Stimulated activated naive CD8-positive, alpha-beta T cell treated with anti-CD3 and anti-CD28 coated beads, Interleukin-15, Interleukin-2, amounts not matched to agents 100 ng/mL and 50 ng/mL, for 24 hours (primary cell): ENCODE data around the gene PRDM16.

Source experiments
- H3K27ac Mint-ChIP-seq: one replicate; pipeline ENCODE4 v1.8.0; 2021; ENCODE audit warnings: mild to moderate bottlenecking, mixed read lengths
- H3K27me3 Mint-ChIP-seq: one replicate; pipeline ENCODE4 v1.8.0; 2021; ENCODE audit warnings: mixed read lengths
- H3K36me3 Mint-ChIP-seq: one replicate; pipeline ENCODE4 v1.8.0; 2021; ENCODE audit warnings: low read depth, mixed read lengths
- H3K4me1 Mint-ChIP-seq: one replicate; pipeline ENCODE4 v1.8.0; 2021; ENCODE audit warnings: low read depth, mixed read lengths
- H3K4me3 Mint-ChIP-seq: one replicate; pipeline ENCODE4 v1.8.0; 2021; ENCODE audit warnings: mild to moderate bottlenecking, mixed read lengths
- H3K9me3 Mint-ChIP-seq: one replicate; pipeline ENCODE4 v1.8.0; 2021; ENCODE audit warnings: mixed read lengths

PRDM16 gene

GRCh38 chr1:3187415-3188149 is 118.6 kb downstream of the PRDM16 start:
- peaks cover 28% of the 10 kb centered on the region for H3K27me3 Mint-ChIP-seq
- H3K27ac Mint-ChIP-seq = no peak overlapping the region
- H3K4me1 Mint-ChIP-seq = no peaks in the 10 kb centered on the region
- no peaks in the 10 kb centered on the region for H3K9me3 Mint-ChIP-seq
- no peaks in the 10 kb centered on the region for H3K36me3 Mint-ChIP-seq
- H3K4me3 Mint-ChIP-seq = no peak overlapping the region

GRCh38 chr1:3188150-3188971 is 119.4 kb downstream of the PRDM16 start:
- Mint-ChIP-seq H3K4me3 (no peak overlapping the region), H3K27me3 (peaks cover 27% of the 10 kb centered on the region), H3K9me3 (no peaks in the 10 kb centered on the region), H3K27ac (no peak overlapping the region), H3K4me1 (no peaks in the 10 kb centered on the region), H3K36me3 (no peaks in the 10 kb centered on the region)

GRCh38 chr1:3190256-3191041 is 121.4 kb downstream of the PRDM16 start:
- peaks cover 9% of the 10 kb centered on the region for H3K27me3 Mint-ChIP-seq
- H3K36me3 Mint-ChIP-seq = no peaks in the 10 kb centered on the region

GRCh38 chr1:3192361-3192760 is 123.4 kb downstream of the PRDM16 start:
- H3K4me1 Mint-ChIP-seq = no peaks in the 10 kb centered on the region

More at GRCh38 chr1:3190256-3191041, 121.4 kb downstream of the PRDM16 start:
- Mint-ChIP-seq H3K9me3 (no peaks in the 10 kb centered on the region), H3K4me1 (no peaks in the 10 kb centered on the region), H3K27ac (no peak overlapping the region), H3K4me3 (no peak overlapping the region)

GRCh38 chr1:3192825-3193224 is 123.8 kb downstream of the PRDM16 start:
- H3K4me3 Mint-ChIP-seq = no peak overlapping the region
- H3K36me3 Mint-ChIP-seq = no peaks in the 10 kb centered on the region
- peaks cover 4% of the 10 kb centered on the region for H3K27me3 Mint-ChIP-seq
- no peak overlapping the region for H3K27ac Mint-ChIP-seq
- no peaks in the 10 kb centered on the region for H3K9me3 Mint-ChIP-seq
- no peaks in the 10 kb centered on the region for H3K4me1 Mint-ChIP-seq

More at GRCh38 chr1:3192361-3192760, 123.4 kb downstream of the PRDM16 start:
- Mint-ChIP-seq H3K27me3 (peaks cover 6% of the 10 kb centered on the region), H3K36me3 (no peaks in the 10 kb centered on the region), H3K27ac (no peak overlapping the region), H3K9me3 (no peaks in the 10 kb centered on the region), H3K4me3 (no peak overlapping the region)

- H3K4me3 Mint-ChIP-seq = no peak overlapping the region
- no peaks in the 10 kb centered on the region for H3K27me3 Mint-ChIP-seq
- no peaks in the 10 kb centered on the region for H3K9me3 Mint-ChIP-seq
- H3K27ac Mint-ChIP-seq = no peak overlapping the region
- H3K4me1 Mint-ChIP-seq = no peaks in the 10 kb centered on the region
- H3K36me3 Mint-ChIP-seq = no peaks in the 10 kb centered on the region
Observed at GRCh38 chr1:3193811-3194210, 124.8 kb downstream of the PRDM16 start.

GRCh38 chr1:3194760-3195479 is 125.9 kb downstream of the PRDM16 start:
- Mint-ChIP-seq H3K4me3 (no peak overlapping the region), H3K4me1 (no peaks in the 10 kb centered on the region), H3K36me3 (no peaks in the 10 kb centered on the region), H3K9me3 (no peaks in the 10 kb centered on the region), H3K27me3 (no peaks in the 10 kb centered on the region), H3K27ac (no peak overlapping the region)

- H3K4me3 Mint-ChIP-seq = no peak overlapping the region
- no peaks in the 10 kb centered on the region for H3K9me3 Mint-ChIP-seq
- no peaks in the 10 kb centered on the region for H3K4me1 Mint-ChIP-seq
- H3K27me3 Mint-ChIP-seq = no peaks in the 10 kb centered on the region
- no peaks in the 10 kb centered on the region for H3K36me3 Mint-ChIP-seq
- H3K27ac Mint-ChIP-seq = no peak overlapping the region
Observed at GRCh38 chr1:3195480-3195815, 126.4 kb downstream of the PRDM16 start.

GRCh38 chr1:3195966-3196515 is 127.0 kb downstream of the PRDM16 start:
- Mint-ChIP-seq H3K27ac (no peak overlapping the region), H3K4me3 (no peak overlapping the region), H3K27me3 (no peaks in the 10 kb centered on the region), H3K36me3 (no peaks in the 10 kb centered on the region), H3K9me3 (no peaks in the 10 kb centered on the region), H3K4me1 (no peaks in the 10 kb centered on the region)

GRCh38 chr1:3196577-3197245 is 127.7 kb downstream of the PRDM16 start:
- Mint-ChIP-seq H3K9me3 (no peaks in the 10 kb centered on the region), H3K27me3 (no peaks in the 10 kb centered on the region), H3K4me1 (no peaks in the 10 kb centered on the region), H3K27ac (no peak overlapping the region), H3K36me3 (no peaks in the 10 kb centered on the region), H3K4me3 (no peak overlapping the region)

GRCh38 chr1:3197781-3198316 is 128.8 kb downstream of the PRDM16 start:
- H3K4me3 Mint-ChIP-seq = no peak overlapping the region
- H3K36me3 Mint-ChIP-seq = no peaks in the 10 kb centered on the region
- no peak overlapping the region for H3K27ac Mint-ChIP-seq

GRCh38 chr1:3198371-3199271 is 129.6 kb downstream of the PRDM16 start:
- no peak overlapping the region for H3K4me3 Mint-ChIP-seq
- no peak overlapping the region for H3K27ac Mint-ChIP-seq
- H3K36me3 Mint-ChIP-seq = no peaks in the 10 kb centered on the region
- no peaks in the 10 kb centered on the region for H3K9me3 Mint-ChIP-seq
- H3K4me1 Mint-ChIP-seq = no peaks in the 10 kb centered on the region
- H3K27me3 Mint-ChIP-seq = no peaks in the 10 kb centered on the region

More at GRCh38 chr1:3197781-3198316, 128.8 kb downstream of the PRDM16 start:
- H3K4me1 Mint-ChIP-seq = no peaks in the 10 kb centered on the region
- H3K9me3 Mint-ChIP-seq = no peaks in the 10 kb centered on the region
- H3K27me3 Mint-ChIP-seq = no peaks in the 10 kb centered on the region

- Mint-ChIP-seq H3K9me3 (no peaks in the 10 kb centered on the region), H3K4me1 (no peaks in the 10 kb centered on the region), H3K36me3 (no peaks in the 10 kb centered on the region), H3K27ac (no peak overlapping the region), H3K4me3 (no peak overlapping the region), H3K27me3 (no peaks in the 10 kb centered on the region)
Observed at GRCh38 chr1:3204725-3205124, 135.7 kb downstream of the PRDM16 start.
